ENCODE measurements around the gene SLC18A2. TPM values are rescaled to one million over a fixed set of nuclear protein-coding genes. Genes with fewer than 3 reads are reported as not detected.
A peak's percentile ranks its signal among the peaks of the same experiment; 100 is the strongest.

The SLC18A2 gene
- total RNA-seq = under 1 TPM; 0.18 to 0.95 (median 0.75) TPM

GRCh38 chr10:117240621-117241529, at the start of gene SLC18A2:
Gene SLC18A2 (plus strand): TSS chr10:117241114. CDS start chr10:117241694, 580 bp downstream.
- H3K4me1 ChIP-seq = peaks cover 0 to 11% (median 0%) of the 10 kb centered on the region in 4 donors
- TF ChIP-seq, protein P1, sequence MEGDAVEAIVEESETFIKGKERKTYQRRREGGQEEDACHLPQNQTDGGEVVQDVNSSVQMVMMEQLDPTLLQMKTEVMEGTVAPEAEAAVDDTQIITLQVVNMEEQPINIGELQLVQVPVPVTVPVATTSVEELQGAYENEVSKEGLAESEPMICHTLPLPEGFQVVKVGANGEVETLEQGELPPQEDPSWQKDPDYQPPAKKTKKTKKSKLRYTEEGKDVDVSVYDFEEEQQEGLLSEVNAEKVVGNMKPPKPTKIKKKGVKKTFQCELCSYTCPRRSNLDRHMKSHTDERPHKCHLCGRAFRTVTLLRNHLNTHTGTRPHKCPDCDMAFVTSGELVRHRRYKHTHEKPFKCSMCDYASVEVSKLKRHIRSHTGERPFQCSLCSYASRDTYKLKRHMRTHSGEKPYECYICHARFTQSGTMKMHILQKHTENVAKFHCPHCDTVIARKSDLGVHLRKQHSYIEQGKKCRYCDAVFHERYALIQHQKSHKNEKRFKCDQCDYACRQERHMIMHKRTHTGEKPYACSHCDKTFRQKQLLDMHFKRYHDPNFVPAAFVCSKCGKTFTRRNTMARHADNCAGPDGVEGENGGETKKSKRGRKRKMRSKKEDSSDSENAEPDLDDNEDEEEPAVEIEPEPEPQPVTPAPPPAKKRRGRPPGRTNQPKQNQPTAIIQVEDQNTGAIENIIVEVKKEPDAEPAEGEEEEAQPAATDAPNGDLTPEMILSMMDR (IDR thresholded peaks at IDR 0.05) = no peak
- no peak for TF ChIP-seq POLR2A (IDR thresholded peaks at IDR 0.05)
- H3K27ac ChIP-seq = peak within 1 kb of the TSS in 1 of 4 donors; percentile 42
- H3K27me3 ChIP-seq = peaks cover 0 to 12% of the 10 kb centered on the region in 2 donors
- H3K9me3 ChIP-seq = peaks cover 0 to 5% (median 0%) of the 10 kb centered on the region in 4 donors
- no peaks in the 10 kb centered on the region for H3K36me3 ChIP-seq
- peak in 1 of 3 donors; percentile 42 for DNase-seq
- H3K4me3 ChIP-seq = peak within 1 kb of the TSS in 3 of 4 donors; percentile 6 to 37 (median 28)

- H3K4me1 ChIP-seq = no peaks in the 10 kb centered on the region
- no peak for TF ChIP-seq POLR2A (IDR thresholded peaks at IDR 0.05)
- TF ChIP-seq, protein P1 (IDR thresholded peaks at IDR 0.05) = no peak
- H3K9me3 ChIP-seq = no peaks in the 10 kb centered on the region
- H3K27ac ChIP-seq = no peak within 1 kb of the TSS
- H3K27me3 ChIP-seq = no peaks in the 10 kb centered on the region
- no peak for DNase-seq
- H3K4me3 ChIP-seq = no peak within 1 kb of the TSS
- H3K36me3 ChIP-seq = no peaks in the 10 kb centered on the region
Measured at GRCh38 chr10:117197189-117197588, 43.7 kb upstream of the SLC18A2 start, which contains the start of gene KCNK18. Gene KCNK18 (plus strand): TSS chr10:117197489. CDS start chr10:117197489, 0 bp downstream.

GRCh38 chr10:117198088-117198487, 42.8 kb upstream of the SLC18A2 start:
- no peak for TF ChIP-seq POLR2A (IDR thresholded peaks at IDR 0.05)
- TF ChIP-seq, protein P1 (IDR thresholded peaks at IDR 0.05) = no peak
- no peaks in the 10 kb centered on the region for H3K4me1 ChIP-seq

GRCh38 chr10:117201826-117202225, 39.1 kb upstream of the SLC18A2 start:
- TF ChIP-seq, protein P1 (IDR thresholded peaks at IDR 0.05) = no peak
- TF ChIP-seq POLR2A (IDR thresholded peaks at IDR 0.05) = no peak

More at GRCh38 chr10:117198088-117198487, 42.8 kb upstream of the SLC18A2 start:
- Histone ChIP-seq H3K36me3 (no peaks in the 10 kb centered on the region), H3K27me3 (no peaks in the 10 kb centered on the region), H3K4me3 (no peak overlapping the region), H3K27ac (no peak overlapping the region), H3K9me3 (no peaks in the 10 kb centered on the region)
- no peak for DNase-seq

DNA sequence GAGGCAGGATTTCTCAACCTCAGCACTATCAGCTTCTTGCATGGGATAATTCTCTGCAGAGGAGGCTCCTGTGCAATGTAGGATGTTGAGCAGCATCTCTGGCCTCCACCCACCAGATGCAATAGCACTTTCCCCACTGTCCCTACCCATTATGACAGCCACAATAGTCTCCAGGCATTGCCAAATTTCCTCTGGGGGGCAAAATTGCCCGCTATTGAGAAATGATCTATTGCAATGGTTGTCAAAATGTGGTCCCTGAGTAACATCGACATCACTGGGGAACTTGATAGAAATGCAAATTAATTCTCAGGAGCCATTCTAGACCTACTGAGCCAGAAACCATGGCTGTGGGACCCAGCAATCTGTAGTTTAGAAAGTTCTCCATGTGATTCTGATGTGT, 36.6 kb upstream of the SLC18A2 start:
- Histone ChIP-seq H3K27ac (no peak overlapping the region), H3K36me3 (no peaks in the 10 kb centered on the region), H3K4me1 (no peaks in the 10 kb centered on the region), H3K9me3 (no peaks in the 10 kb centered on the region), H3K27me3 (no peaks in the 10 kb centered on the region), H3K4me3 (no peak overlapping the region)
- DNase-seq = no peak
- TF ChIP-seq POLR2A (IDR thresholded peaks at IDR 0.05) = no peak
- TF ChIP-seq, protein P1 (IDR thresholded peaks at IDR 0.05) = no peak

More at GRCh38 chr10:117201826-117202225, 39.1 kb upstream of the SLC18A2 start:
- no peaks in the 10 kb centered on the region for H3K9me3 ChIP-seq
- H3K4me1 ChIP-seq = no peaks in the 10 kb centered on the region
- no peak for DNase-seq
- H3K27ac ChIP-seq = no peak overlapping the region
- H3K36me3 ChIP-seq = no peaks in the 10 kb centered on the region
- no peak overlapping the region for H3K4me3 ChIP-seq
- H3K27me3 ChIP-seq = no peaks in the 10 kb centered on the region

Data from Peyer's patch (tissue), 4 donors.